Pons (tissue), 1 donor: ENCODE data around the gene DOP1B.

ENCODE experiments used
- DNase-seq: peaks from one replicate; pipeline ENCODE4 v3.0.0-alpha.2; 2016; ENCODE audit warnings: low spot score

DOP1B gene

GRCh38 chr21:36205962-36206361 is 49.3 kb downstream of the DOP1B start:
- DNase-seq = no peak
